Transverse colon (tissue), 3 donors: ENCODE results near the gene MEF2A.

Experiments
- POLR2A ChIP-seq: fragments of 450-650 bp; IDR thresholded peaks from one replicate; pipeline ENCODE4 v1.6.1; 2016; ENCODE audit warnings: antibody characterized with exemption, mild to moderate bottlenecking, moderate library complexity
- TF ChIP-seq, protein P1 (sequence below), 5 experiments: fragments of 200-600 bp in 3 of 5; fragments of 450-650 bp in 2 of 5; sonication (generic) in 3 of 5; IDR thresholded peaks; 1 replicate in 2 of 5; 2 replicates in 3 of 5; pipeline ENCODE4 v1.5.1; 2016 to 2017; ENCODE audit warnings: antibody characterized with exemption in 5 of 5, inconsistent platforms in 3 of 5, mild to moderate bottlenecking in 2 of 5, moderate library complexity in 1 of 5

DNA sequence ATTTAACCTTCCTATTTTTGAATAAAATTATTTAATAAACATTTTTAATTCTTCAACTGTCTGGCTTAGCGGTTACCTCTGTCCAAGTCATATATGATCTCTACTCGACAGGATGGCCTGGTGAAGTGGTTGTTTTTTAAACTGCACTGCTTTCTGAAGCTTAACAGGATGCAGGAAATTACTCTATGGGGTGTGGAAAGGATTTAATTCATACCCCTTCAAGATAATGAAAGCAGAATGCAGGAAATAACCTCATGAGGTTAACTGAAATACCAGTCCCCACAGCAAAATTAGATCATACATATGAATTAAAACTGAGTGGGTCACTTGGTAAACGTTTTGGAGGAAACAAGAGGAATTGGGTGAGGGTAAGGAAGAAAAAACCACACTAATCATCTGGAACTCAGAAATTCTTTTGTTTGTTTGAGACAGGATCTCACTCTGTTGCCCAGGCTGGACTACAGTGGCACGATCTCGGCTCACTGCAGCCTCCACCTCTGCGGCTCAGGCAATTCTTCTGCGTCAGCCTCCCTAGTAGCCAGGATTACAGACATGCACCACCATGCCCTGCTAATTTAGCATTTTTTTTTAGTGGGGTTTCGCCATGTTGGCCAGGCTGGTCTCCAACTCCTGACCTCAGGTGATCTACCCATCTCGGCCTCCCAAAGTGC, 117.4 kb downstream of the MEF2A start:
- TF ChIP-seq, protein P1, sequence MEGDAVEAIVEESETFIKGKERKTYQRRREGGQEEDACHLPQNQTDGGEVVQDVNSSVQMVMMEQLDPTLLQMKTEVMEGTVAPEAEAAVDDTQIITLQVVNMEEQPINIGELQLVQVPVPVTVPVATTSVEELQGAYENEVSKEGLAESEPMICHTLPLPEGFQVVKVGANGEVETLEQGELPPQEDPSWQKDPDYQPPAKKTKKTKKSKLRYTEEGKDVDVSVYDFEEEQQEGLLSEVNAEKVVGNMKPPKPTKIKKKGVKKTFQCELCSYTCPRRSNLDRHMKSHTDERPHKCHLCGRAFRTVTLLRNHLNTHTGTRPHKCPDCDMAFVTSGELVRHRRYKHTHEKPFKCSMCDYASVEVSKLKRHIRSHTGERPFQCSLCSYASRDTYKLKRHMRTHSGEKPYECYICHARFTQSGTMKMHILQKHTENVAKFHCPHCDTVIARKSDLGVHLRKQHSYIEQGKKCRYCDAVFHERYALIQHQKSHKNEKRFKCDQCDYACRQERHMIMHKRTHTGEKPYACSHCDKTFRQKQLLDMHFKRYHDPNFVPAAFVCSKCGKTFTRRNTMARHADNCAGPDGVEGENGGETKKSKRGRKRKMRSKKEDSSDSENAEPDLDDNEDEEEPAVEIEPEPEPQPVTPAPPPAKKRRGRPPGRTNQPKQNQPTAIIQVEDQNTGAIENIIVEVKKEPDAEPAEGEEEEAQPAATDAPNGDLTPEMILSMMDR (IDR thresholded peaks at IDR 0.05), result no peak
- TF ChIP-seq POLR2A, result no peak
